ENCODE data around the gene ROCK2. TPM values are rescaled to one million over a fixed set of nuclear protein-coding genes. Genes with fewer than 3 reads are reported as not detected.

Gene ROCK2
- total RNA-seq, 1 experiment from 2014 or later, result 25.9 TPM

DNA sequence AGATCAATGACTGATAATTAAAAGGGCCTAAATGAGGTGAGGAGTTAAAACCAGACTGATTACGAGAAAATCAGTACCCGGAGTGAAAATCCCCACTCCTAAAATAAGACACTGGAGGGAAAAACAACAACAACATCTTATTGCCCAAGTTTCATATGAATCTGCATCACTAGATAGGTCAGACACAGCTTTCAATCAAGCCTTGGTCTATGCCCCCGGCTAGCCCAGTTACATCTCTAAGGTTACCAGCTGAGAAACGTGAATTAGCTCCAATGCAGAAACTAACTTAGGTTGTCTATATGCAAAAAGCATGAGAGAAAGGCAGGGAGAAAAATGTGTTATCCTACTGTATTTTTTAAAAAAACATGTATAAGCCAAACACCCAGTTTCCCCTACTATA, 53.7 kb downstream of the ROCK2 start:
- ATAC-seq (no peak), DNase-seq (ENCODE audit: low spot score) (no peak)
- TF ChIP-seq, protein P1, sequence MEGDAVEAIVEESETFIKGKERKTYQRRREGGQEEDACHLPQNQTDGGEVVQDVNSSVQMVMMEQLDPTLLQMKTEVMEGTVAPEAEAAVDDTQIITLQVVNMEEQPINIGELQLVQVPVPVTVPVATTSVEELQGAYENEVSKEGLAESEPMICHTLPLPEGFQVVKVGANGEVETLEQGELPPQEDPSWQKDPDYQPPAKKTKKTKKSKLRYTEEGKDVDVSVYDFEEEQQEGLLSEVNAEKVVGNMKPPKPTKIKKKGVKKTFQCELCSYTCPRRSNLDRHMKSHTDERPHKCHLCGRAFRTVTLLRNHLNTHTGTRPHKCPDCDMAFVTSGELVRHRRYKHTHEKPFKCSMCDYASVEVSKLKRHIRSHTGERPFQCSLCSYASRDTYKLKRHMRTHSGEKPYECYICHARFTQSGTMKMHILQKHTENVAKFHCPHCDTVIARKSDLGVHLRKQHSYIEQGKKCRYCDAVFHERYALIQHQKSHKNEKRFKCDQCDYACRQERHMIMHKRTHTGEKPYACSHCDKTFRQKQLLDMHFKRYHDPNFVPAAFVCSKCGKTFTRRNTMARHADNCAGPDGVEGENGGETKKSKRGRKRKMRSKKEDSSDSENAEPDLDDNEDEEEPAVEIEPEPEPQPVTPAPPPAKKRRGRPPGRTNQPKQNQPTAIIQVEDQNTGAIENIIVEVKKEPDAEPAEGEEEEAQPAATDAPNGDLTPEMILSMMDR (IDR thresholded peaks at IDR 0.05), result no peak
- TF ChIP-seq NFYB (CRISPR knock-in tag; conservative IDR thresholded peaks at IDR 0.05; ENCODE audit: low read depth), result no peak
- TF ChIP-seq, protein P2, sequence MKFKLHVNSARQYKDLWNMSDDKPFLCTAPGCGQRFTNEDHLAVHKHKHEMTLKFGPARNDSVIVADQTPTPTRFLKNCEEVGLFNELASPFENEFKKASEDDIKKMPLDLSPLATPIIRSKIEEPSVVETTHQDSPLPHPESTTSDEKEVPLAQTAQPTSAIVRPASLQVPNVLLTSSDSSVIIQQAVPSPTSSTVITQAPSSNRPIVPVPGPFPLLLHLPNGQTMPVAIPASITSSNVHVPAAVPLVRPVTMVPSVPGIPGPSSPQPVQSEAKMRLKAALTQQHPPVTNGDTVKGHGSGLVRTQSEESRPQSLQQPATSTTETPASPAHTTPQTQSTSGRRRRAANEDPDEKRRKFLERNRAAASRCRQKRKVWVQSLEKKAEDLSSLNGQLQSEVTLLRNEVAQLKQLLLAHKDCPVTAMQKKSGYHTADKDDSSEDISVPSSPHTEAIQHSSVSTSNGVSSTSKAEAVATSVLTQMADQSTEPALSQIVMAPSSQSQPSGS (CRISPR knock-in tag; IDR thresholded peaks at IDR 0.05; ENCODE audit: borderline replicate concordance, low read depth), result no peak
- no peak for TF ChIP-seq CREM (CRISPR knock-in tag; IDR thresholded peaks at IDR 0.05)
- TF ChIP-seq TCF7 (CRISPR knock-in tag; IDR thresholded peaks at IDR 0.05; ENCODE audit: low read depth), result no peak
- TF ChIP-seq ZNF138 (CRISPR knock-in tag; conservative IDR thresholded peaks at IDR 0.05), result no peak
- TF ChIP-seq GABPB1 (CRISPR knock-in tag; IDR thresholded peaks at IDR 0.05), result no peak
- TF ChIP-seq, protein P3, sequence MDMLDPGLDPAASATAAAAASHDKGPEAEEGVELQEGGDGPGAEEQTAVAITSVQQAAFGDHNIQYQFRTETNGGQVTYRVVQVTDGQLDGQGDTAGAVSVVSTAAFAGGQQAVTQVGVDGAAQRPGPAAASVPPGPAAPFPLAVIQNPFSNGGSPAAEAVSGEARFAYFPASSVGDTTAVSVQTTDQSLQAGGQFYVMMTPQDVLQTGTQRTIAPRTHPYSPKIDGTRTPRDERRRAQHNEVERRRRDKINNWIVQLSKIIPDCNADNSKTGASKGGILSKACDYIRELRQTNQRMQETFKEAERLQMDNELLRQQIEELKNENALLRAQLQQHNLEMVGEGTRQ (CRISPR knock-in tag; IDR thresholded peaks at IDR 0.05), result no peak
- no peak for TF ChIP-seq ZNF263 (CRISPR knock-in tag; IDR thresholded peaks at IDR 0.05; ENCODE audit: low read depth)
- no peak for TF ChIP-seq NR2C2 (CRISPR knock-in tag; IDR thresholded peaks at IDR 0.05)
- TF ChIP-seq, protein P4, sequence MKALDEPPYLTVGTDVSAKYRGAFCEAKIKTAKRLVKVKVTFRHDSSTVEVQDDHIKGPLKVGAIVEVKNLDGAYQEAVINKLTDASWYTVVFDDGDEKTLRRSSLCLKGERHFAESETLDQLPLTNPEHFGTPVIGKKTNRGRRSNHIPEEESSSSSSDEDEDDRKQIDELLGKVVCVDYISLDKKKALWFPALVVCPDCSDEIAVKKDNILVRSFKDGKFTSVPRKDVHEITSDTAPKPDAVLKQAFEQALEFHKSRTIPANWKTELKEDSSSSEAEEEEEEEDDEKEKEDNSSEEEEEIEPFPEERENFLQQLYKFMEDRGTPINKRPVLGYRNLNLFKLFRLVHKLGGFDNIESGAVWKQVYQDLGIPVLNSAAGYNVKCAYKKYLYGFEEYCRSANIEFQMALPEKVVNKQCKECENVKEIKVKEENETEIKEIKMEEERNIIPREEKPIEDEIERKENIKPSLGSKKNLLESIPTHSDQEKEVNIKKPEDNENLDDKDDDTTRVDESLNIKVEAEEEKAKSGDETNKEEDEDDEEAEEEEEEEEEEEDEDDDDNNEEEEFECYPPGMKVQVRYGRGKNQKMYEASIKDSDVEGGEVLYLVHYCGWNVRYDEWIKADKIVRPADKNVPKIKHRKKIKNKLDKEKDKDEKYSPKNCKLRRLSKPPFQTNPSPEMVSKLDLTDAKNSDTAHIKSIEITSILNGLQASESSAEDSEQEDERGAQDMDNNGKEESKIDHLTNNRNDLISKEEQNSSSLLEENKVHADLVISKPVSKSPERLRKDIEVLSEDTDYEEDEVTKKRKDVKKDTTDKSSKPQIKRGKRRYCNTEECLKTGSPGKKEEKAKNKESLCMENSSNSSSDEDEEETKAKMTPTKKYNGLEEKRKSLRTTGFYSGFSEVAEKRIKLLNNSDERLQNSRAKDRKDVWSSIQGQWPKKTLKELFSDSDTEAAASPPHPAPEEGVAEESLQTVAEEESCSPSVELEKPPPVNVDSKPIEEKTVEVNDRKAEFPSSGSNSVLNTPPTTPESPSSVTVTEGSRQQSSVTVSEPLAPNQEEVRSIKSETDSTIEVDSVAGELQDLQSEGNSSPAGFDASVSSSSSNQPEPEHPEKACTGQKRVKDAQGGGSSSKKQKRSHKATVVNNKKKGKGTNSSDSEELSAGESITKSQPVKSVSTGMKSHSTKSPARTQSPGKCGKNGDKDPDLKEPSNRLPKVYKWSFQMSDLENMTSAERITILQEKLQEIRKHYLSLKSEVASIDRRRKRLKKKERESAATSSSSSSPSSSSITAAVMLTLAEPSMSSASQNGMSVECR (CRISPR knock-in tag; IDR thresholded peaks at IDR 0.05; ENCODE audit: borderline replicate concordance), result no peak
- TF ChIP-seq ZNF121 (CRISPR knock-in tag; IDR thresholded peaks at IDR 0.05), result no peak
- TF ChIP-seq, protein P5, sequence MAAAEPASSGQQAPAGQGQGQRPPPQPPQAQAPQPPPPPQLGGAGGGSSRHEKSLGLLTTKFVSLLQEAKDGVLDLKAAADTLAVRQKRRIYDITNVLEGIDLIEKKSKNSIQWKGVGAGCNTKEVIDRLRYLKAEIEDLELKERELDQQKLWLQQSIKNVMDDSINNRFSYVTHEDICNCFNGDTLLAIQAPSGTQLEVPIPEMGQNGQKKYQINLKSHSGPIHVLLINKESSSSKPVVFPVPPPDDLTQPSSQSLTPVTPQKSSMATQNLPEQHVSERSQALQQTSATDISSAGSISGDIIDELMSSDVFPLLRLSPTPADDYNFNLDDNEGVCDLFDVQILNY (CRISPR knock-in tag; IDR thresholded peaks at IDR 0.05), result no peak
- no peak for TF ChIP-seq SP1 (CRISPR knock-in tag; conservative IDR thresholded peaks at IDR 0.05)
- TF ChIP-seq, protein P6, sequence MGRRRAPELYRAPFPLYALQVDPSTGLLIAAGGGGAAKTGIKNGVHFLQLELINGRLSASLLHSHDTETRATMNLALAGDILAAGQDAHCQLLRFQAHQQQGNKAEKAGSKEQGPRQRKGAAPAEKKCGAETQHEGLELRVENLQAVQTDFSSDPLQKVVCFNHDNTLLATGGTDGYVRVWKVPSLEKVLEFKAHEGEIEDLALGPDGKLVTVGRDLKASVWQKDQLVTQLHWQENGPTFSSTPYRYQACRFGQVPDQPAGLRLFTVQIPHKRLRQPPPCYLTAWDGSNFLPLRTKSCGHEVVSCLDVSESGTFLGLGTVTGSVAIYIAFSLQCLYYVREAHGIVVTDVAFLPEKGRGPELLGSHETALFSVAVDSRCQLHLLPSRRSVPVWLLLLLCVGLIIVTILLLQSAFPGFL (CRISPR knock-in tag; IDR thresholded peaks at IDR 0.05; ENCODE audit: borderline replicate concordance), result no peak
- TF ChIP-seq SMAD3 (CRISPR knock-in tag; IDR thresholded peaks at IDR 0.05; ENCODE audit: borderline replicate concordance), result no peak
- no peak for TF ChIP-seq OVOL2 (CRISPR knock-in tag; IDR thresholded peaks at IDR 0.05; ENCODE audit: borderline replicate concordance)
- ChIA-PET CTCF (no interaction called here), POLR2A (no interaction called here)
- Mint-ChIP-seq H3K27ac (0 out of 2 replicates have a peak overlapping the region, but pooled peaks have one; percentile 16), H3K27me3 (ENCODE audit: low read depth) (no peaks in the 10 kb centered on the region), H3K36me3 (peaks cover 2% of the 10 kb centered on the region), H3K4me1 (peaks cover 33% of the 10 kb centered on the region), H3K4me3 (no peak overlapping the region), H3K9me3 (0 out of 2 replicates have a peak, but pooled peaks cover 2% of the 10 kb centered on the region)

Data from WTC11 (cell line).